Suprapubic skin (tissue), 3 donors: ENCODE data around the gene CCDC9.

Source experiments
- POLR2A ChIP-seq, 2 donors: fragments of 450-650 bp; IDR thresholded peaks; one replicate each; pipeline ENCODE4 v1.6.1; 2017; ENCODE audit warnings: antibody characterized with exemption in 2 of 2, mild to moderate bottlenecking in 2 of 2, moderate library complexity in 2 of 2
- TF ChIP-seq, protein P1 (sequence below), 2 donors: fragments of 200-600 bp in 1 of 2; fragments of 450-650 bp in 1 of 2; sonication (generic) in 1 of 2; IDR thresholded peaks; one replicate each; pipeline ENCODE4 v1.5.1; 2016 to 2019; ENCODE audit warnings: antibody characterized with exemption in 2 of 2, mild to moderate bottlenecking in 1 of 2, moderate library complexity in 1 of 2

DNA sequence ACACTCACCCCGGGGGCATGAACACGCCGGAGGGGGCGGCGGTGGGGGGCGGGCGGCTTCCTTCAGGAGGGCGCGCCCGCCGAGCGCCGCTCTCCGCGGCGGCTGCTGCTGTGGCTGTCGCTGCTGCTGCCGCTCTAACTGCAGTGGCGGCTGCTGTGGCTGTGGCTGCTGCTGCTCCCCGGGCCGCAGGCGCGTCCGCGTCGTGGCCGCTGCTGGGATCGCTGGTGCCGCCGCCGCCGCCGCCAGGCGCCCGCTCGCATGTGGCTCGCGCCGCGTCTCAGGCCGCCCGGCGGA is 25.5 kb upstream of the CCDC9 start, which contains the start of gene BBC3:
- TF ChIP-seq, protein P1, sequence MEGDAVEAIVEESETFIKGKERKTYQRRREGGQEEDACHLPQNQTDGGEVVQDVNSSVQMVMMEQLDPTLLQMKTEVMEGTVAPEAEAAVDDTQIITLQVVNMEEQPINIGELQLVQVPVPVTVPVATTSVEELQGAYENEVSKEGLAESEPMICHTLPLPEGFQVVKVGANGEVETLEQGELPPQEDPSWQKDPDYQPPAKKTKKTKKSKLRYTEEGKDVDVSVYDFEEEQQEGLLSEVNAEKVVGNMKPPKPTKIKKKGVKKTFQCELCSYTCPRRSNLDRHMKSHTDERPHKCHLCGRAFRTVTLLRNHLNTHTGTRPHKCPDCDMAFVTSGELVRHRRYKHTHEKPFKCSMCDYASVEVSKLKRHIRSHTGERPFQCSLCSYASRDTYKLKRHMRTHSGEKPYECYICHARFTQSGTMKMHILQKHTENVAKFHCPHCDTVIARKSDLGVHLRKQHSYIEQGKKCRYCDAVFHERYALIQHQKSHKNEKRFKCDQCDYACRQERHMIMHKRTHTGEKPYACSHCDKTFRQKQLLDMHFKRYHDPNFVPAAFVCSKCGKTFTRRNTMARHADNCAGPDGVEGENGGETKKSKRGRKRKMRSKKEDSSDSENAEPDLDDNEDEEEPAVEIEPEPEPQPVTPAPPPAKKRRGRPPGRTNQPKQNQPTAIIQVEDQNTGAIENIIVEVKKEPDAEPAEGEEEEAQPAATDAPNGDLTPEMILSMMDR (IDR thresholded peaks at IDR 0.05), result no peak
- TF ChIP-seq POLR2A (IDR thresholded peaks at IDR 0.05), result no peak
